Endothelial cell (in vitro differentiated cells): ENCODE measurements around the gene KMT2C. TPM values are rescaled to one million over a fixed set of nuclear protein-coding genes. Genes with fewer than 3 reads are reported as not detected.

Experiments
- DNase-seq: peaks from one replicate; pipeline ENCODE4 v3.0.0; 2021; ENCODE audit warnings: low spot score
- H3K27ac Mint-ChIP-seq: one replicate; pipeline ENCODE4 v1.8.0; 2021; ENCODE audit warnings: mixed read lengths, inconsistent platforms; ENCODE audit not compliant: unreplicated experiment
- H3K27me3 Mint-ChIP-seq: one replicate; pipeline ENCODE4 v1.8.0; 2021; ENCODE audit warnings: mild to moderate bottlenecking, moderate library complexity, mixed read lengths, inconsistent platforms; ENCODE audit not compliant: unreplicated experiment
- H3K36me3 Mint-ChIP-seq: one replicate; pipeline ENCODE4 v1.8.0; 2021; ENCODE audit warnings: mild to moderate bottlenecking, low read depth, mixed read lengths, inconsistent platforms; ENCODE audit not compliant: unreplicated experiment
- H3K4me1 Mint-ChIP-seq: one replicate; pipeline ENCODE4 v1.8.0; 2021; ENCODE audit warnings: mild to moderate bottlenecking, mixed read lengths, inconsistent platforms; ENCODE audit not compliant: unreplicated experiment
- H3K4me3 Mint-ChIP-seq: one replicate; pipeline ENCODE4 v1.8.0; 2021; ENCODE audit warnings: mild to moderate bottlenecking, mixed read lengths, inconsistent platforms; ENCODE audit not compliant: unreplicated experiment
- H3K9me3 Mint-ChIP-seq: one replicate; pipeline ENCODE4 v1.8.0; 2021; ENCODE audit warnings: mixed read lengths, inconsistent platforms; ENCODE audit not compliant: unreplicated experiment
- CTCF ChIP-seq: fragments of 200-600 bp; sonication (generic); IDR thresholded peaks from one replicate; pipeline ENCODE4 v1.5.0; 2021; ENCODE audit warnings: antibody characterized with exemption; ENCODE audit not compliant: unreplicated experiment
- total RNA-seq: library from RNA; stranded (reverse); fragmentation: NEBNext Ultra II Directional; extraction: Animal tissue kit (Norgen Biotek cat#: 25700); gene quantifications from one replicate; pipeline ENCODE4 v1.2.1, GENCODE V29; 2021; ENCODE audit not compliant: unreplicated experiment

KMT2C gene
- total RNA-seq, 1 donor from 2014 or later = 59.8 TPM

GRCh38 chr7:152112829-152113228 lies 323.0 kb downstream of the KMT2C start:
- peaks cover 16% of the 10 kb centered on the region for H3K36me3 Mint-ChIP-seq
- no peaks in the 10 kb centered on the region for H3K9me3 Mint-ChIP-seq
- no peak overlapping the region for H3K27ac Mint-ChIP-seq
- no peak for TF ChIP-seq CTCF
- H3K4me1 Mint-ChIP-seq = peaks cover 2% of the 10 kb centered on the region
- DNase-seq = no peak
- H3K27me3 Mint-ChIP-seq = no peaks in the 10 kb centered on the region
- no peak overlapping the region for H3K4me3 Mint-ChIP-seq

DNA sequence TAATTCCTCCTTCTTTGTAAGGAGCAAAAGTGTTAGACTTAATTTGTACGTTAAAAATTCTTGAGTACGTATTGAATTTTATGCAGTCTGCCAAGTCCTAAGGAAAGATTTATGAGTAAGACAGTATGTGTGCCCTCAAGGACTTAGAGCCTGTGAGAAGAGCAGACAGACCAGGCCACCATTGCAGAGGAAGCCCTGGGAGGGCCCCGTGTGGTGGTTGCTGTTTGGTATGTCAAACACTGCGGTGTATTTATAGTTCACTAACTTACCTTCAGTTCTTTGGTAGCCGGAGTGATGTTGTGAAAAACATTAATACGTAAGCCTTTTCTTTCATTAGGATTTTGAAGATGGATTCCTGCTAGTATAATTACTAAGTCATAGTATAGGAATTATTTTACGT lies 327.4 kb downstream of the KMT2C start:
- peaks cover 1% of the 10 kb centered on the region for H3K27me3 Mint-ChIP-seq
- no peak overlapping the region for H3K27ac Mint-ChIP-seq
- H3K4me3 Mint-ChIP-seq = no peak overlapping the region
- DNase-seq = no peak
- TF ChIP-seq CTCF = no peak
- no peaks in the 10 kb centered on the region for H3K9me3 Mint-ChIP-seq
- peaks cover 2% of the 10 kb centered on the region for H3K4me1 Mint-ChIP-seq
- H3K36me3 Mint-ChIP-seq = peaks cover 13% of the 10 kb centered on the region

- H3K27me3 Mint-ChIP-seq = peaks cover 1% of the 10 kb centered on the region
Measured at GRCh38 chr7:152107945-152108344, 327.9 kb downstream of the KMT2C start.

GRCh38 chr7:152106990-152107389 lies 328.8 kb downstream of the KMT2C start:
- no peak overlapping the region for H3K4me3 Mint-ChIP-seq
- H3K9me3 Mint-ChIP-seq = no peaks in the 10 kb centered on the region
- peaks cover 1% of the 10 kb centered on the region for H3K27me3 Mint-ChIP-seq
- peaks cover 11% of the 10 kb centered on the region for H3K36me3 Mint-ChIP-seq
- H3K27ac Mint-ChIP-seq = no peak overlapping the region
- DNase-seq = no peak
- TF ChIP-seq CTCF = no peak
- peaks cover 2% of the 10 kb centered on the region for H3K4me1 Mint-ChIP-seq

More at GRCh38 chr7:152107945-152108344, 327.9 kb downstream of the KMT2C start:
- TF ChIP-seq CTCF = no peak
- no peaks in the 10 kb centered on the region for H3K9me3 Mint-ChIP-seq
- no peak overlapping the region for H3K4me3 Mint-ChIP-seq
- no peak for DNase-seq
- no peak overlapping the region for H3K27ac Mint-ChIP-seq
- H3K4me1 Mint-ChIP-seq = peaks cover 2% of the 10 kb centered on the region
- peaks cover 11% of the 10 kb centered on the region for H3K36me3 Mint-ChIP-seq

GRCh38 chr7:152105205-152105604 lies 330.6 kb downstream of the KMT2C start:
- no peak for TF ChIP-seq CTCF
- Mint-ChIP-seq H3K4me3 (no peak overlapping the region), H3K4me1 (peaks cover 2% of the 10 kb centered on the region), H3K9me3 (no peaks in the 10 kb centered on the region), H3K27ac (no peak overlapping the region), H3K36me3 (peaks cover 20% of the 10 kb centered on the region), H3K27me3 (peaks cover 1% of the 10 kb centered on the region)
- no peak for DNase-seq
